ENCODE measurements around the gene AP4E1. TPM values are rescaled to one million over a fixed set of nuclear protein-coding genes. Genes with fewer than 3 reads are reported as not detected.

AP4E1 gene
- total and polyA plus RNA-seq, 4 experiments from 2014 or later = 3.0 to 15.2 (median 9.1) TPM

DNA sequence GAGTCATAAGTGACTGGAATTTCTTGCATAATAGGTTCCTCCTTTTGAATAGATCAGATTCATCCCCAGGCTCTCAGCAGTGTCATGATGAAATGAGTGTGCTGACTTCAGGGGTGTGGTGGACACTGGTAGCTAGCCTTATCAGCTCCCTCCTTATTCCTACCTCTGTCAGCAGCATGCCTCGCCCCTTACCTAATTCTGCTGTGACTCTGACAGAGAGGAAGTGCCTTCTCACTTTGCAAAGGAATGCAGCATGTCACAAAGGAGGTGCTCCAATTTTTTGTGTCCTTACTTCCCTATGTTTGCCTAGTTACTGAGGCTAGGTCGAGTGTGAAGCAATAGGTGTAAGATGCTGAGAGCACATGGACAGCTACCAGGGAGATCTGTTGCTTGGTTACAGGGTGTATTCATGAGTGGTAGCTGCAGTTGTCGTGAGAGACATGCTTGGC, 95.6 kb downstream of the AP4E1 start:
- H3K4me1 ChIP-seq (ENCODE audit: insufficient read depth, low read length) = no peaks in the 10 kb centered on the region
- H3K9me3 ChIP-seq (ENCODE audit: control insufficient read depth in 1 of 2, low read length in 2 of 2) = no peaks in the 10 kb centered on the region
- ChIA-PET CTCF (ENCODE audit: partially characterized antibody) (no interaction called here), POLR2A (ENCODE audit: partially characterized antibody) (no interaction called here)
- no peaks in the 10 kb centered on the region for H3K27me3 ChIP-seq (ENCODE audit: insufficient read depth, low read length)
- Mint-ChIP-seq H3K9me3 (peaks cover 2 to 14% (median 7%) of the 10 kb centered on the region in 8 donors), H3K4me1 (no peaks in the 10 kb centered on the region), H3K27me3 (no peaks in the 10 kb centered on the region), H3K27ac (peak overlapping the region in 1 of 7 donors; percentile 9), H3K4me3 (no peak overlapping the region), H3K36me3 (peaks cover 58 to 67% of the 10 kb centered on the region in 2 donors)
- no peak overlapping the region for H3K4me3 ChIP-seq (ENCODE audit: low read length in 2 of 2)
- DNase-seq = no peak
- no peak overlapping the region for H3K27ac ChIP-seq (ENCODE audit: low read depth, low read length)
- H3K36me3 ChIP-seq (ENCODE audit: insufficient read depth, low read length) = peaks cover 4% of the 10 kb centered on the region
- intact Hi-C loops (cut with micrococcal nuclease) = no loop called here

DNA sequence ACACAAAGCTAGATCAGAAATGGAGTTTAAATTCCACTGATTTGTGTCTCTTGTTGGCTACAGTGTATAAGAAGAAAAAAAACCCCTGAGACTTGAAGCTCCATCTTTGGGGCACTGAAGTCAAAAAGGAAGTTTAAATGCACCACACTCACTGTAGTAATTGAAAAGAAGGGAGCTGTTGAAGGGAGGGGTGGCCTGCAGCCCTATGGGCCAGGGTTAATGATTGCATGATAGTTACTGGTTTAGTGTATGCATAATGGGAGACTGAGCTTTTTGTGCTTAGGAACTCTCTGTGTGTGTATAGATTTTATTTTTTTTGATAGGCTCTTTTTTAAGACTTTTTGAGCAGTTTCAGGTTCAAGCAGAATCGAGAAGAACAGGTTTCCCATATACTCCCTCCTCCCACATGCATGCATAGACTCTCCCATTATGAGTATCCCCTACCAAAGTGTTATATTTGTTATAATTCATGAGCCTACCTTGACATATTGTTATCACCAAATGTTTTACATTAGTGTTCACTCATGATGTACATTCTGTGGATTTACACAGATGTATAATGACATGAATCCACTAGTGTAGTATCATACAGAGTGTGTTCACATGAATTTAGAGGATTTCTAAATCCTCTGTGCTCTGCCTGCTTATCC, 98.0 kb downstream of the AP4E1 start:
- Mint-ChIP-seq H3K9me3 (peaks cover 2 to 14% (median 8%) of the 10 kb centered on the region in 8 donors), H3K4me3 (no peak overlapping the region), H3K4me1 (no peaks in the 10 kb centered on the region), H3K27ac (no peak overlapping the region), H3K27me3 (no peaks in the 10 kb centered on the region), H3K36me3 (peaks cover 54 to 64% of the 10 kb centered on the region in 2 donors)
- POLR2A ChIA-PET (ENCODE audit: partially characterized antibody) = no interaction called here
- no peaks in the 10 kb centered on the region for H3K4me1 ChIP-seq (ENCODE audit: insufficient read depth, low read length)
- DNase-seq = no peak
- H3K27me3 ChIP-seq (ENCODE audit: insufficient read depth, low read length) = no peaks in the 10 kb centered on the region
- H3K9me3 ChIP-seq (ENCODE audit: control insufficient read depth in 1 of 2, low read length in 2 of 2) = no peaks in the 10 kb centered on the region
- H3K27ac ChIP-seq (ENCODE audit: low read depth, low read length) = no peak overlapping the region
- no peak overlapping the region for H3K4me3 ChIP-seq (ENCODE audit: low read length in 2 of 2)
- CTCF ChIA-PET (ENCODE audit: partially characterized antibody) = no interaction called here
- intact Hi-C loops (cut with micrococcal nuclease) = no loop called here
- peaks cover 4% of the 10 kb centered on the region for H3K36me3 ChIP-seq (ENCODE audit: insufficient read depth, low read length)

GRCh38 chr15:51007131-51007666, 98.7 kb downstream of the AP4E1 start:
- no peak for DNase-seq
- peaks cover 4% of the 10 kb centered on the region for H3K36me3 ChIP-seq (ENCODE audit: insufficient read depth, low read length)
- ChIA-PET CTCF (ENCODE audit: partially characterized antibody) (no interaction called here), POLR2A (ENCODE audit: partially characterized antibody) (no interaction called here)
- no peak overlapping the region for H3K27ac ChIP-seq (ENCODE audit: low read depth, low read length)
- H3K9me3 ChIP-seq (ENCODE audit: control insufficient read depth in 1 of 2, low read length in 2 of 2) = no peaks in the 10 kb centered on the region
- H3K4me3 ChIP-seq (ENCODE audit: low read length in 2 of 2) = no peak overlapping the region
- H3K27me3 ChIP-seq (ENCODE audit: insufficient read depth, low read length) = no peaks in the 10 kb centered on the region
- Mint-ChIP-seq H3K9me3 (peaks cover 2 to 14% (median 8%) of the 10 kb centered on the region in 8 donors), H3K27me3 (no peaks in the 10 kb centered on the region), H3K4me3 (no peak overlapping the region), H3K36me3 (peaks cover 49 to 58% of the 10 kb centered on the region in 2 donors), H3K4me1 (no peaks in the 10 kb centered on the region), H3K27ac (no peak overlapping the region)
- H3K4me1 ChIP-seq (ENCODE audit: insufficient read depth, low read length) = no peaks in the 10 kb centered on the region
- intact Hi-C loops (cut with micrococcal nuclease) = no loop called here

DNA sequence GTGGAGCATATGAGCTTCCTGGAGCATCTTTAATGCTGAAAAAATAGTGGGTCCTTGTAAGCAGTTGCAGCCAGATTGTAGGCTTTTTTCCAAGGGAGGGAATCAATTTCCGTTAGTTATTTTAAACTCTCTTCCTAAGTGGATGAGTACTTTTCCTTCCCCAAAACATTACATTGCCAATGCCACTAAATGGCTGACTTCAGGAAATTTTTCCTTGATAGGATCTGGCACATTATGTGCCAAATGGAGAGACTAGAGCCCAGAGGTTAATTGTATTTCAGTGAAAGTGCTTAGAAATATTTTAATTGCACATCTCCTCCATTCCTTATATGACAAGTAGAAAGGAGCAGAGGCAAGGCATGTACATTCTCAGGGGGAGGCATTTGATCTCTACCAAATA, 102.7 kb downstream of the AP4E1 start:
- no peak overlapping the region for H3K27ac Mint-ChIP-seq
- peaks cover 37 to 46% of the 10 kb centered on the region in 2 donors for H3K36me3 Mint-ChIP-seq
- intact Hi-C loops (cut with micrococcal nuclease) = no loop called here
- H3K9me3 Mint-ChIP-seq = peaks cover 2 to 14% (median 7%) of the 10 kb centered on the region in 8 donors
- no peak overlapping the region for H3K4me3 Mint-ChIP-seq
- POLR2A ChIA-PET (ENCODE audit: partially characterized antibody) = no interaction called here
- Histone ChIP-seq H3K9me3 (ENCODE audit: control insufficient read depth in 1 of 2, low read length in 2 of 2) (no peaks in the 10 kb centered on the region), H3K27ac (ENCODE audit: low read depth, low read length) (no peak overlapping the region), H3K4me1 (ENCODE audit: insufficient read depth, low read length) (no peaks in the 10 kb centered on the region), H3K27me3 (ENCODE audit: insufficient read depth, low read length) (no peaks in the 10 kb centered on the region), H3K4me3 (ENCODE audit: low read length in 2 of 2) (no peak overlapping the region), H3K36me3 (ENCODE audit: insufficient read depth, low read length) (no peaks in the 10 kb centered on the region)
- no peak for DNase-seq
- CTCF ChIA-PET (ENCODE audit: partially characterized antibody) = no interaction called here
- H3K27me3 Mint-ChIP-seq = no peaks in the 10 kb centered on the region
- H3K4me1 Mint-ChIP-seq = no peaks in the 10 kb centered on the region

GRCh38 chr15:51016615-51017014, 108.1 kb downstream of the AP4E1 start:
- H3K27me3 ChIP-seq (ENCODE audit: insufficient read depth, low read length) = no peaks in the 10 kb centered on the region
- H3K4me3 Mint-ChIP-seq = no peak overlapping the region
- H3K4me1 Mint-ChIP-seq = no peaks in the 10 kb centered on the region
- H3K36me3 ChIP-seq (ENCODE audit: insufficient read depth, low read length) = no peaks in the 10 kb centered on the region
- no peak overlapping the region for H3K4me3 ChIP-seq (ENCODE audit: low read length in 2 of 2)
- ChIA-PET CTCF (ENCODE audit: partially characterized antibody) (no interaction called here), POLR2A (ENCODE audit: partially characterized antibody) (no interaction called here)
- H3K27me3 Mint-ChIP-seq = no peaks in the 10 kb centered on the region
- no peaks in the 10 kb centered on the region for H3K9me3 ChIP-seq (ENCODE audit: control insufficient read depth in 1 of 2, low read length in 2 of 2)
- no peak overlapping the region for H3K27ac ChIP-seq (ENCODE audit: low read depth, low read length)
- intact Hi-C loops (cut with micrococcal nuclease) = no loop called here
- H3K9me3 Mint-ChIP-seq = peaks cover 0 to 19% (median 8%) of the 10 kb centered on the region in 8 donors
- H3K27ac Mint-ChIP-seq = no peak overlapping the region
- no peaks in the 10 kb centered on the region for H3K4me1 ChIP-seq (ENCODE audit: insufficient read depth, low read length)
- DNase-seq = no peak
- H3K36me3 Mint-ChIP-seq = peaks cover 14 to 19% of the 10 kb centered on the region in 2 donors

DNA sequence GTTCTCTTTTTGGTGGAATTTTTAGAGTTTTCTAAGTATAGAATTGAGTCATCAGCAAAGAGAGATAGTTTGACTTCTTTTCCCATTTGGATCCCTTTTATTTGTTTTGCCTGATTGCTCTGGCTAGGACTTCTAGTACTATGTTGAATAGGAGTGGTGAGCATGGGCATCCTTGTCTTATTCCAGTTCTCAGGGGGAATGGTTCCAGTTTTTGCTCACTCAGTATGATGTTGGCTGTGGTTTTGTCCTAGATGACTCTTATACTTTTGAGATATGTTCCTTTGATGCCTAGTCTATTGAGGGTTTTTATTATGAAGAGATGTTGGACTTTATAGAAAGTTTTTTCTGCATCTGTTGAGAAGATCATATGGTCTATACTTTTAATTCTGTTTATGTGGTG, 113.7 kb downstream of the AP4E1 start:
- no peak for DNase-seq
- no peak overlapping the region for H3K27ac Mint-ChIP-seq
- intact Hi-C loops (cut with micrococcal nuclease) = no loop called here
- Histone ChIP-seq H3K4me3 (ENCODE audit: low read length in 2 of 2) (no peak overlapping the region), H3K27ac (ENCODE audit: low read depth, low read length) (no peak overlapping the region), H3K36me3 (ENCODE audit: insufficient read depth, low read length) (no peaks in the 10 kb centered on the region), H3K9me3 (ENCODE audit: control insufficient read depth in 1 of 2, low read length in 2 of 2) (no peaks in the 10 kb centered on the region), H3K4me1 (ENCODE audit: insufficient read depth, low read length) (no peaks in the 10 kb centered on the region), H3K27me3 (ENCODE audit: insufficient read depth, low read length) (no peaks in the 10 kb centered on the region)
- no peak overlapping the region for H3K4me3 Mint-ChIP-seq
- peaks cover 22 to 33% of the 10 kb centered on the region in 2 donors for H3K36me3 Mint-ChIP-seq
- no peaks in the 10 kb centered on the region for H3K4me1 Mint-ChIP-seq
- CTCF ChIA-PET (ENCODE audit: partially characterized antibody) = no interaction called here
- H3K27me3 Mint-ChIP-seq = no peaks in the 10 kb centered on the region
- POLR2A ChIA-PET (ENCODE audit: partially characterized antibody) = no interaction called here
- peaks cover 3 to 19% (median 9%) of the 10 kb centered on the region in 8 donors for H3K9me3 Mint-ChIP-seq

GRCh38 chr15:51023499-51023898, 115.0 kb downstream of the AP4E1 start:
- no peak overlapping the region for H3K27ac ChIP-seq (ENCODE audit: low read depth, low read length)
- ChIA-PET POLR2A (ENCODE audit: partially characterized antibody) (no interaction called here), CTCF (ENCODE audit: partially characterized antibody) (no interaction called here)
- Mint-ChIP-seq H3K27ac (no peak overlapping the region), H3K27me3 (no peaks in the 10 kb centered on the region), H3K4me3 (no peak overlapping the region), H3K9me3 (peaks cover 3 to 19% (median 9%) of the 10 kb centered on the region in 8 donors), H3K4me1 (no peaks in the 10 kb centered on the region), H3K36me3 (peaks cover 22 to 33% of the 10 kb centered on the region in 2 donors)
- no peaks in the 10 kb centered on the region for H3K9me3 ChIP-seq (ENCODE audit: control insufficient read depth in 1 of 2, low read length in 2 of 2)
- intact Hi-C loops (cut with micrococcal nuclease) = no loop called here
- no peaks in the 10 kb centered on the region for H3K4me1 ChIP-seq (ENCODE audit: insufficient read depth, low read length)
- no peaks in the 10 kb centered on the region for H3K36me3 ChIP-seq (ENCODE audit: insufficient read depth, low read length)
- H3K27me3 ChIP-seq (ENCODE audit: insufficient read depth, low read length) = no peaks in the 10 kb centered on the region
- no peak for DNase-seq
- no peak overlapping the region for H3K4me3 ChIP-seq (ENCODE audit: low read length in 2 of 2)
